ENCODE results near the gene TM4SF20. TPM values are rescaled to one million over a fixed set of nuclear protein-coding genes. Genes with fewer than 3 reads are reported as not detected.
A peak's percentile ranks its signal among the peaks of the same experiment; 100 is the strongest.

Gene TM4SF20
- total RNA-seq, 1 donor from 2014 or later = not detected

DNA sequence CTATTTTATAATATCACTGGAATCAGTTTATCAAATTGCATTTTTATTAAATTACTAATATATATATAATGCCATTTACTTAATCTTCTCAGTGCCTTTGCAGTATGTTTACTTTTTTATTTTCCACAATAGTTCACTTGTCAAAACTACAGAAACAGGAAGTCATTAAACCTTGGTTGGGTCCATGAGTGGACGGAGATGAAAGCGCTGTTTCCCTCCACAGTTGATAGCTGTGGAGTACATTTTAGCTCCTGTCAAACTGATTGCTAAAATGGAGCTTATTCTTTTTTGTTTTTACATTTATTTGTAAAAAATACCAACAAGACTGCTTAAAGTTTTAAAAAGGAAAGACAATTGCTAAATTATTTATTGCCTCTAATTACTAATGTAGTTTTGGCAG is 34.9 kb downstream of the TM4SF20 start:
- TF ChIP-seq, protein P1, sequence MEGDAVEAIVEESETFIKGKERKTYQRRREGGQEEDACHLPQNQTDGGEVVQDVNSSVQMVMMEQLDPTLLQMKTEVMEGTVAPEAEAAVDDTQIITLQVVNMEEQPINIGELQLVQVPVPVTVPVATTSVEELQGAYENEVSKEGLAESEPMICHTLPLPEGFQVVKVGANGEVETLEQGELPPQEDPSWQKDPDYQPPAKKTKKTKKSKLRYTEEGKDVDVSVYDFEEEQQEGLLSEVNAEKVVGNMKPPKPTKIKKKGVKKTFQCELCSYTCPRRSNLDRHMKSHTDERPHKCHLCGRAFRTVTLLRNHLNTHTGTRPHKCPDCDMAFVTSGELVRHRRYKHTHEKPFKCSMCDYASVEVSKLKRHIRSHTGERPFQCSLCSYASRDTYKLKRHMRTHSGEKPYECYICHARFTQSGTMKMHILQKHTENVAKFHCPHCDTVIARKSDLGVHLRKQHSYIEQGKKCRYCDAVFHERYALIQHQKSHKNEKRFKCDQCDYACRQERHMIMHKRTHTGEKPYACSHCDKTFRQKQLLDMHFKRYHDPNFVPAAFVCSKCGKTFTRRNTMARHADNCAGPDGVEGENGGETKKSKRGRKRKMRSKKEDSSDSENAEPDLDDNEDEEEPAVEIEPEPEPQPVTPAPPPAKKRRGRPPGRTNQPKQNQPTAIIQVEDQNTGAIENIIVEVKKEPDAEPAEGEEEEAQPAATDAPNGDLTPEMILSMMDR (IDR thresholded peaks at IDR 0.05; ENCODE audit: insufficient read depth, low read length, poor library complexity, severe bottlenecking) = no peak
- H3K36me3 ChIP-seq (ENCODE audit: control insufficient read depth, insufficient read depth, low read length) = no peaks in the 10 kb centered on the region

DNA sequence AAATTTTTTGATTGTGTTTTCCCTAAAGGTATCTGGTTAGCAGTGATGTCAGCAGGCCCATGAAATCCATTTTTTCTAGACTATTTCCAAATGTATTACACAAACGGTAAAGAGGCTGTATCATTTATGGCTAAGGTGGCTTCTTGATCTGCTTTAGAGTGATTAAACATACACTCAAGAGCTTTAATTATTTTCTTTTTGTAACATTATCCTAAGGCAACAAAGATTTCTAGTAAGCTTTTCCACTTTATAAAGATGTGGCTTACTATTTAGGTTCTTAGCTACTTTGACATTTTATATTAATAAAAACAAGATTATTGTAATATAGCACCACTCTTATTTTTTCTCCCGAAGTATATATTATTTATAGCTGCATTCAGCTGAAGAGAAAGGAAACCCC is 37.6 kb downstream of the TM4SF20 start:
- no peaks in the 10 kb centered on the region for H3K36me3 ChIP-seq (ENCODE audit: control insufficient read depth, insufficient read depth, low read length)

More for the DNA sequence above, 34.9 kb downstream of the TM4SF20 start:
- no peak overlapping the region for H3K4me3 ChIP-seq (ENCODE audit: low read depth, low read length)
- DNase-seq (ENCODE audit: low read depth) = no peak
- H3K27me3 ChIP-seq (ENCODE audit: control insufficient read depth, insufficient read depth, low read length) = no peaks in the 10 kb centered on the region

DNA sequence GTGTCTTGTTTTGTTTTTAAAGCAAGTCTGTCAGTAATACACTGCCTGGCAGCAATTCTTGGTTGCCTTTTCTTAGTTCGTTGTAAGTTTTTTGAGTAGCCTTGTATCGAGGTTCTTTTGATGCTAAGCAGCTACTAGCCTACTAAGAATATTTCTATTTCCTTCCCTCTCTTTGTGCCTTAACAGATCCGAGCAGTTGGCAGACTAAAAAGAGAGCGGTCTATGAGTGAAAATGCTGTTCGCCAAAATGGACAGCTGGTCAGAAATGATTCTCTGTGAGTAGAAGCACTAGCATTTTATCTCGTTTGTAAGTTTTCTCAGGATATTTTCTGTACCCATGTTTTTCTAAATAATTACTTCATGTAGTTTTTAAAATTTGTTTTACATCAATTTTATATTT is 39.0 kb downstream of the TM4SF20 start:
- Histone ChIP-seq H3K36me3 (ENCODE audit: control insufficient read depth, insufficient read depth, low read length) (peaks cover 1% of the 10 kb centered on the region), H3K27me3 (ENCODE audit: control insufficient read depth, insufficient read depth, low read length) (no peaks in the 10 kb centered on the region), H3K4me3 (ENCODE audit: low read depth, low read length) (no peak overlapping the region)
- no peak for DNase-seq (ENCODE audit: low read depth)
- TF ChIP-seq, protein P1 (IDR thresholded peaks at IDR 0.05; ENCODE audit: insufficient read depth, low read length, poor library complexity, severe bottlenecking) = no peak

More for the DNA sequence above, 37.6 kb downstream of the TM4SF20 start:
- TF ChIP-seq, protein P1 (IDR thresholded peaks at IDR 0.05; ENCODE audit: insufficient read depth, low read length, poor library complexity, severe bottlenecking) = no peak
- Histone ChIP-seq H3K4me3 (ENCODE audit: low read depth, low read length) (no peak overlapping the region), H3K27me3 (ENCODE audit: control insufficient read depth, insufficient read depth, low read length) (no peaks in the 10 kb centered on the region)
- no peak for DNase-seq (ENCODE audit: low read depth)

DNA sequence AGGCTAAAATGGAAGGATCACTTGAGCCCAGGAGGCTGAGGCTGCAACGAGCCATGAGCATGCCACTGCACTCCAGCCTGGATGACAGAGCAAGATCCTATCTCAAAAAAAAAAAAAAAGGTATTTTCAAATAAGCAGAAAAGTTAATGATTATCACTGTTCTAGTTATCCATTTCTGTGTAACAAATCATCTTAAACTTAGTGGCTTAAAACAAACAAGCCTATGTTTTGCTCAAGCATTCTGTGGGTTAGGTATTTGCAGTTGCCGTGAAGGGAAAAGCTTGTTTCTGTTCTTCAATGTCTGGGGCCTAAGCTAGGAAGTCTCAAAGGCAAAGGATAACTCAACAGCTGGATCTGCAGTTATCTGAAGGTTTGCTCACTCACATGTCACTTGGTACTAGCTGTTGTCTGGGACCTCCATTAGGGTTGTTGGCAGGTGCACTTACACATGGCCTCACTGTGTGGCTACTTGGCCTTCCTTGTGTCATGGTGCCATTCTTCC is 40.0 kb downstream of the TM4SF20 start:
- TF ChIP-seq, protein P1 (IDR thresholded peaks at IDR 0.05; ENCODE audit: insufficient read depth, low read length, poor library complexity, severe bottlenecking) = no peak
- H3K36me3 ChIP-seq (ENCODE audit: control insufficient read depth, insufficient read depth, low read length) = peaks cover 1% of the 10 kb centered on the region
- H3K27me3 ChIP-seq (ENCODE audit: control insufficient read depth, insufficient read depth, low read length) = no peaks in the 10 kb centered on the region
- no peak overlapping the region for H3K4me3 ChIP-seq (ENCODE audit: low read depth, low read length)
- DNase-seq (ENCODE audit: low read depth) = peak; percentile 66

DNA sequence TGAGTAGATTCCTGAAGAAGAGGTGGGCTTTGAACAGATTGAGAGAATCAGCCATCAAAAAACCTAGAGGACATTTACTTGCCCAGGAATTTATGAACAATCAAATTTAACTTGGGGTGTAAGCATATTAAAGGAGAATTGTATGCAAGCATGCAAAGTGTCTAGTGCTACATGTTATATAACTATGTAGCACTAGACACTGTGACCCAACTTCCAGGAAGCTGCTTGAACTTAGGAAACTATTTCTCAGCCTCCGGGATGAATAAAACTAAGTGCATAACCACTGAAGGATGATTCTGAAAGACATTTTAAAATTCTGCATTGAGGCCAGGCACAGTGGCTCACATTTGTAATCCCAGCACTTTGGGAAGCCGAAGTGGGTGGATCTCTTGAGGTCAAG is 41.7 kb downstream of the TM4SF20 start:
- H3K36me3 ChIP-seq (ENCODE audit: control insufficient read depth, insufficient read depth, low read length) = peaks cover 1% of the 10 kb centered on the region
- no peak for DNase-seq (ENCODE audit: low read depth)
- no peak overlapping the region for H3K4me3 ChIP-seq (ENCODE audit: low read depth, low read length)
- H3K27me3 ChIP-seq (ENCODE audit: control insufficient read depth, insufficient read depth, low read length) = no peaks in the 10 kb centered on the region
- TF ChIP-seq, protein P1 (IDR thresholded peaks at IDR 0.05; ENCODE audit: insufficient read depth, low read length, poor library complexity, severe bottlenecking) = no peak

DNA sequence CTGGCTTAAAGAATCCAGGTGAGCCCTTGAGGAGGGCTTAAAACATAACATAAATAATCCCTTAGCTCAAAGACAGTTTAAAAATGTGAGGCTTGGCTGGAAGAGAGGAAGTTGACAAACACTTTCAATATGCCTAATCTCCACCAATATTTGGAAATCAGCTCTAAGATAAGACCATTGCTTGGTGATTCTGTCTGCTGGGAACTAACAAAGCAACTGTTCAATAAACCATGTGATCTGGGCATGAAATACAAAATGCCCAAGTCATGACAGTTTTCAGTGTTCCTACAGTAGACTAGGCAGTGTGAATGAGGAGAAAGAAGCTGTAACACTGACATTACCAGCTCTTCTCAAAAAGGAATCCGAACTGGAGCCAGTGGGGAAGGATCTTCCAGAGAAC is 43.4 kb downstream of the TM4SF20 start:
- no peaks in the 10 kb centered on the region for H3K27me3 ChIP-seq (ENCODE audit: control insufficient read depth, insufficient read depth, low read length)
- H3K36me3 ChIP-seq (ENCODE audit: control insufficient read depth, insufficient read depth, low read length) = peaks cover 1% of the 10 kb centered on the region
- H3K4me3 ChIP-seq (ENCODE audit: low read depth, low read length) = no peak overlapping the region
- no peak for DNase-seq (ENCODE audit: low read depth)
- TF ChIP-seq, protein P1 (IDR thresholded peaks at IDR 0.05; ENCODE audit: insufficient read depth, low read length, poor library complexity, severe bottlenecking) = no peak
